GM13977 (cell line): ENCODE data around the gene ULK4.

Experiments used
- DNase-seq: peaks from one replicate; pipeline ENCODE4 v3.0.0; 2012; ENCODE audit warnings: low spot score
- in situ Hi-C: fragments of 300-500 bp; cut with MboI; formaldehyde crosslinking; loops from one replicate; pipeline ENCODE4 v1.12.0; 2022; ENCODE audit warnings: low sequenced_read_pairs, low pct_unique_long_range_greater_than_20kb, mixed read lengths, inconsistent platforms; ENCODE audit not compliant: unreplicated experiment
- TF ChIP-seq, protein P1 (sequence below): IDR thresholded peaks from 2 replicates; pipeline ENCODE4 v1.5.1; 2012; ENCODE audit warnings: mild to moderate bottlenecking, control low read depth; ENCODE audit not compliant: insufficient read depth; ENCODE audit errors: extremely low read depth, missing control alignments

Gene ULK4

DNA sequence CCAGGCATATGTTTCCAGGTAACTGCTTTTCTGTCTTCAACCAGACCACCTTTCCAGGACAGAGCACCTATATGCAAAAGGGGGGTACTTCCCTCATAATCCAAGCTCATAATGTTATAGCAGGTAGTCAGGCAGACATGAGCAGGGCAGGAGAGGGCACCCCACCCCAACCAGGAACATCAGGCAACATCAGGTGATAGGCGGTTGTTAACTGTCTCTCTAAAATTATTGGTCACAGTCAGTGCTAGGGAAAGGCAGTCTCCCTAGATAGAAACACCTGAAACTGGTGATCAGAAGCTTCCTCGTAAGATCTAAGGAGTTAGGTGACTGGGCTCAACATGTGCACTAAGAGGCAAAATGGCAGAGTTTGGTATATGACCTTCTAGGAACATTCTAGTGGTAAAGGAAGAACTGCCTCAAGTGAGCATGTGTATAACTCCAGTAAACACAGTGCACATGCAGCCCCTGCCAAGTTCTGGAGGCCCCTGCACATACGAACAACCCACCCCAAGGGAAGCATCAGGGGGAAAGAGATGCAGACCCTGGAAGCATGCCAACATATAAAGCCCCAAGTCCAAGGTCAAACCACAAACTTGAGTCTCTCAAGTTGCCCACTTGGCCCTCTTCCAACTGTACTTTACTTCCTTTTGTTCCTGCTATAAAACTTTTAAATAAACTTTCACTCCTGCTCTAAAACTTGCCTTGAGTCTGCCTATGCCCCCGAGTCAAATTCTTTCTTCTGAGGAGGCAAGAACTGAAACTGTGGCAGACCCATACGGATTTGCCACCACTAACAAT lies 270.9 kb downstream of the ULK4 start:
- in situ Hi-C loops = no loop called here
- no peak for DNase-seq
- TF ChIP-seq, protein P1, sequence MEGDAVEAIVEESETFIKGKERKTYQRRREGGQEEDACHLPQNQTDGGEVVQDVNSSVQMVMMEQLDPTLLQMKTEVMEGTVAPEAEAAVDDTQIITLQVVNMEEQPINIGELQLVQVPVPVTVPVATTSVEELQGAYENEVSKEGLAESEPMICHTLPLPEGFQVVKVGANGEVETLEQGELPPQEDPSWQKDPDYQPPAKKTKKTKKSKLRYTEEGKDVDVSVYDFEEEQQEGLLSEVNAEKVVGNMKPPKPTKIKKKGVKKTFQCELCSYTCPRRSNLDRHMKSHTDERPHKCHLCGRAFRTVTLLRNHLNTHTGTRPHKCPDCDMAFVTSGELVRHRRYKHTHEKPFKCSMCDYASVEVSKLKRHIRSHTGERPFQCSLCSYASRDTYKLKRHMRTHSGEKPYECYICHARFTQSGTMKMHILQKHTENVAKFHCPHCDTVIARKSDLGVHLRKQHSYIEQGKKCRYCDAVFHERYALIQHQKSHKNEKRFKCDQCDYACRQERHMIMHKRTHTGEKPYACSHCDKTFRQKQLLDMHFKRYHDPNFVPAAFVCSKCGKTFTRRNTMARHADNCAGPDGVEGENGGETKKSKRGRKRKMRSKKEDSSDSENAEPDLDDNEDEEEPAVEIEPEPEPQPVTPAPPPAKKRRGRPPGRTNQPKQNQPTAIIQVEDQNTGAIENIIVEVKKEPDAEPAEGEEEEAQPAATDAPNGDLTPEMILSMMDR = no peak

DNA sequence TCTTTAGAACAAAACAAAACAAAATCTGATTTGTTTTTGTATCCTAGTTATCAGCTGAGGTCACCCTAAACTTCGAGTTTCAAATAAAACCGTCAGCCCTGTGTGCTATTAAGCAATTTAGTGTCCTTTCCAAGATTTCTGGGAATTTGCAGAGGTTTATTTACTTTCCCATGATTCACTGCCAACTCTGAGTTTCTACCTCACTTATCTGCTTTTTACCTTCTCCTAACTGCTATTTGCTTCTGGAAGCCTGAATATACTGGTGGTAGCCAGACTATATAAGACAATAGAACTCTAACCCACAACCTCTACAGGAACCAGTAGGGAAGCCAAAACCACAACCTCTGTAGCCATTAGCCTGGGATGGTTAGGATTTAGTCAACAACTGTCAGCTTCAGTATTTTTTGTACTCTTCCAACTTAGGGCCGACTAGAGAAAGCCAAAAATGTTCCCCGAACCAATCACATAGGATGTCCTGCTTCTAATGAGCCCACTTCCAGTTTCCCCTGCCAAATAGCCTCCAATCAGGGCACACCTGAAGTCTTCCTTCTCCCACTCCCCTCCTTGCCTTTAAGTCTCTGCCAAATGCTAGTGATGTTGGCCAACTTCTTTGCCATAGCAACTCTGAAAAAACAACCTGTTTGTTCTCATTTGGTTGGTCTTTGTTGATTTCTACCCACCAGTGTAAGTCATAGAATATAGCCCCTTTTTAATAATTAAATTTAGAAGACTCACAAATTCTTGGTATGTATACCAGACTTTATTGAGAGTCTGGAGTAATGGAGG lies 273.1 kb downstream of the ULK4 start:
- TF ChIP-seq, protein P1 = no peak
- in situ Hi-C loops = no loop called here
- no peak for DNase-seq

DNA sequence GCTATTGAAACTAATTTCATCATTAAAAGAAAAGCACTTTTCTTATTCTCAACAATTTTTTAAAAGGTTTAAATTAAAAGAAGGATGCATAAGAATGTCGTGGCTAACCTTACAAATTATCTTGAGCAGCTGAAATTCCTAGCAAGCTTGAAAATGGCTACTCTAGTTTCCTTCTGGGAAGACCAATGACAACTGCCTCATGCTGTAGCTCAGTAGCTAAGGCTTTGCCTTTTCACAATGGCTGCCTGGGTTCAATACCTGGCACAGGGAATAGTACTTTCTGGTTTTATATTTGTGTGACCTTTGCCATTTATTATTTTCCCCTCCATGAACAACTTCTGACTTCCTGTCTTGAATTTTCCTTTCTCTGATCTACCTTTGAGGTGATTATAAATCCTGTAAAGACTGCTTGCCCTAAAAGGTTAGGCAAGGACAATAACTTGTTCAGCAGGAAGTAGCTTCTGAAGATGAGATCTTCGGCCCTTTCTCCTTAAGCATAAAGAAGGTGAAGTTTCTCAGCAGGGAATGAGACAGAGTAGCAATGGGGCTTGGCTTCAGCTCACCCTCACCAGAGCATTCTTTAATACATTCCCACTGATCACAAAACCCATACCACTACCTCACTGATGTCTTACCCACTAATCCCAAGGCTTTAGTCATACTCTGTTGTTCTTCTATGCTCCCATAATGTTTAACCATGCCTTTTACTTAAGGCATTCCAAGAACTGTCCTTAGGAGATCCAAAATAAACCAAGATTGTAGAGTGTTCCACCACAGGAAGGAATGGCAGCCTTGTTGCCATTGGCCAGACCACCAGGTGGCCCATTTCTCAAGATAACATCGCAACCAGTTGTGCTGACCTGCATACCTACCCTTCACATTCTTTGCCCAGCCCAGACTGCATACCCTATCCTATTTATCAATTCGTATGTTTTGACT lies 276.8 kb downstream of the ULK4 start:
- in situ Hi-C loops = no loop called here
- no peak for DNase-seq
- TF ChIP-seq, protein P1 = no peak

DNA sequence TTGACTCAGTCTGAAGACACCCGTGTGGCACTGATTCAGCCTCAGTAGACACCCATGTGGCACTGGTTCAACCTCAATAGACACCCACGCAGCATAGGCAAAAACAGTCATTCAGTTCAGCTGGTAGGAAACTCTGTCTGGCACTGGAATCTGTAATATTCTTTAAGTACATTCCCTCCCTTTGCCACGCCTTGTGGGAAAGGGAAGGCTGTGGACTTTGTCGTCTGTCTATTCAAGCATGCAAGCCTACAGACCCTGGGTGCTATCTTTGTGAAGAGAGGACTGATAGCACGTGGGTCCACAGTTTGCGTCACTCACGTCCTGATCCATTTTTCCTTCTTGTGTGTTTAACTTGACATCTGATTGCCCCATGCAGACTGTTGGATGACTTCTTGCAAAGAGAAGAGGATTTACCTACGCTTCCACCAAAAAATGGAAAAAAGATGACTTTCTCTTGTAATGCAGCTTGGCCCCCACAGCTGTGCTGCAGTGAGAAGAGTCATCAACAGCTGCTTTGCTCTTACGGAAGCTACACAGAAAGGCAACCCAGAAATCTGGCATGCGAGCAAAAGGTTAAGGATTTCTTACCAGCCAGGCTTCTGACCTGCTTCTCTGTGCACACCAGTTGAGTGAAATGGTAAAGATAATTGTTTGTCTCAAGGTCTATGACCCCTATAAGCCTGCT lies 278.1 kb downstream of the ULK4 start:
- TF ChIP-seq, protein P1 = no peak
- DNase-seq = no peak
- in situ Hi-C loops = no loop called here

DNA sequence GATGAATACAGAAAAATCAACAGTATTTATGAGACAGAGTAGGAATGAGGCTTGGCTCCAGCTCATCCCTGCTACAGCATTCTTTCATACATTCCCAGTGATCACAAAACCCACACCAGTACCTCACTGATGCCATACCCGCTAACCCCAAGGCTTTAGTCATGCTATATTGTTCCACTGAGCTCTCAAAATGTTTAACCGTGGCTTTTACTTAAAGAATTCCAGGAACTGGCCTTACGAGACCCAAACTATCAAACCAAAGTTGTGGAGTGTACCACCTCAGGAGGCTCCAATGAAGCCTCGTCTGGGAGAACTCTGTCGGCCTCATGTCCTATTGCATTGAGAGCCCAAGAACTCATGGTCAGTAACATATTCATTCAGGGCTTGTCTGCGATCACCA lies 278.9 kb downstream of the ULK4 start:
- TF ChIP-seq, protein P1 = no peak
- no peak for DNase-seq
- in situ Hi-C loops = no loop called here

DNA sequence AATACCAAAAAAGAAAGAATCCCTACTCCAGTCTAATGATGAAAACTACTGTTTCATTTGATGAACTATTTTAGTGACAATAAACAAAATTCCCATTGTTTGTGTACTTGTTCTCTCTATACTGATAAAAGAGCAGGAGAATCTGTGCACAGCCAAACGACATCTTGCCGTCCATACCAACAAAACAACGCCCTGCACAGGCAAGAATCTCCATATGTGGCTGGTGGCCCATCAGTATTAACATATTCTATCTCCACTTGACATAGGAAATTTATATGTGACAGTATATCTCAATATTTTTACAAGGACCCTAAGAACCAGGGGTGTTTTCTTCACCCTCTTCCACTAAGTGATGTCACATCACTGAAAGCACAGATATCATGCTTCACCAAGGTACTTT lies 279.5 kb downstream of the ULK4 start:
- in situ Hi-C loops = no loop called here
- TF ChIP-seq, protein P1 = no peak
- DNase-seq = no peak
